Retinal pigment epithelial cell (primary cell): ENCODE data around the gene TCP11.

Experiments
- DNase-seq: peaks from one replicate; pipeline ENCODE4 v3.0.0-alpha.2; 2010; ENCODE audit warnings: low read depth
- H3K4me3 ChIP-seq: 2 replicates; pipeline ENCODE4 v1.5.1; 2011; ENCODE audit warnings: mild to moderate bottlenecking, low read length, control low read depth, moderate library complexity
- CTCF ChIP-seq: conservative IDR thresholded peaks from 2 replicates; pipeline ENCODE4 v1.5.1; 2011; ENCODE audit warnings: low read depth, low read length, control low read depth, inconsistent platforms

The TCP11 gene

DNA sequence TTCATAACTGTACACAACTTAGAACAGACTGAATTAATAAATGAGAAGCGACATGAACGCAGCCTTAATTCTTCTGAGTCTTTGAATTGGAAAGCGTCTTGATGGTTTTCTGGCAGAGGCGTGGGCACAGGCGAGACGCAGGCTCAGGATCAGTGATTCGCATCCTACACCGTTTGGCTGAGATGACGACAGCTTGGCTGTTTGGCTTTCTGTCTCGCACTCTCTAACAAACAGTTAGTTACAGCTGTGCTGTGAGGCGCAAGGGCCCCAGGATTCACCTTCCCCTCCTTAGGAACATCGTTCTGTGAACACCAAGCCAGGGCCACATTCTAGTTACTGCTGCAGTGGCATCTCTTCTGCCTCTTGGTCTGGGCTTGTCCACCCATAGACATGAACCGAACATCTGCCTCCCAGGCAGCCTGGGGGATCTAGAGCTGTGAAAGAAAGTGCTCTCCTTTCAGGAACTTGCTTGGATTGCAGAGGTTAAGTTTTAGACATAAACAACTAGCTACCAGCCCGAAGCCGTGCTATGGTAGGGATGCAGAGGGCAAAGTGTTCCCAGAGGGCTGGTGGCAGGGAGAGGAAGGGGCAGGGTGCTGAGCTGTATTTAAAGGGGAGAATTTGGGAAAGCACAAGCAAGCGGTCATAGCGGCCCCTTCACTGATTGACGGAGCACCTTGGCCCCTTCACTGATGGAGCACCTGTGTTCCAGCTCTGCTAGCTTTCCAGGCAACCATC lies 49.6 kb downstream of the TCP11 start:
- DNase-seq, result no peak
- H3K4me3 ChIP-seq, result no peak overlapping the region
- no peak for TF ChIP-seq CTCF

- DNase-seq, result no peak
- no peak overlapping the region for H3K4me3 ChIP-seq
- TF ChIP-seq CTCF, result no peak
Observed at GRCh38 chr6:35090734-35091133, 50.4 kb downstream of the TCP11 start.

- no peak for TF ChIP-seq CTCF
- H3K4me3 ChIP-seq, result no peak overlapping the region
- DNase-seq, result peak; percentile 96
Observed at GRCh38 chr6:35089935-35090505, 51.1 kb downstream of the TCP11 start.

DNA sequence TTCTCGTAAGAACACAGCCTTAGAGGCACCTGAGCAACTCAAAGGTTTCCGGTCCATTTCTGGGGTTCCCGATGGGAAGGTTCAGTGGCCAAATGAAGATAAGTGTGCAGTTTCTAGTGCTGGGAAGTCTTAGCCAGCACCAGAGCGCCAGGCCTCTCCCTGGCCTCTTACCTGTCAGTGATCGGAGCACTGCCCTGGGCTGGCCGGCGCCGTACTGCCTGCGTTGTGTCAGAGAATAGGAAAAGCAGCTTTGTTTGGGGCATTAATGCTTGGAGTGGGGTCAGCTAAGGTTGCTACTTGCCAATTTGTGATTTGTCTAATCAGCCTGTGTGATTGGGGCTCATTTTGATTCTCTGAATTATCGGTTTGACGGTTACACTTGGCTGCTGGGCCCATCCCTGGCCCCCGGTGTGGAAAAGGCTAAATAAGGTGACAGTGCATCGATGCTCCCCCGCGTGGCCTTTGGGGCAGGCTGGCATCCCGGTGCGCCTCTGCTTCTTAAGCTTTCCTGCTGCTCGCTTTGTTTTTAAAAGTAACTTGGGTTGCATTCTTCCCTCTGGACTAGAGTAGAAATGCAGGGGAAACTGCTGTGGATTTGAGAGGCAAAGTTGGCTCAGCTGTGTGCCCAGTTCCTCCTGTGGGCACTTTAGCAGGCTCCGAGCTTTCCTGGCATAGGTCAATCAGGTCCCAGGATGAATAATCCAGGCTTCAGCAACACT lies 51.8 kb downstream of the TCP11 start:
- no peak for DNase-seq
- TF ChIP-seq CTCF, result no peak
- no peak overlapping the region for H3K4me3 ChIP-seq

DNA sequence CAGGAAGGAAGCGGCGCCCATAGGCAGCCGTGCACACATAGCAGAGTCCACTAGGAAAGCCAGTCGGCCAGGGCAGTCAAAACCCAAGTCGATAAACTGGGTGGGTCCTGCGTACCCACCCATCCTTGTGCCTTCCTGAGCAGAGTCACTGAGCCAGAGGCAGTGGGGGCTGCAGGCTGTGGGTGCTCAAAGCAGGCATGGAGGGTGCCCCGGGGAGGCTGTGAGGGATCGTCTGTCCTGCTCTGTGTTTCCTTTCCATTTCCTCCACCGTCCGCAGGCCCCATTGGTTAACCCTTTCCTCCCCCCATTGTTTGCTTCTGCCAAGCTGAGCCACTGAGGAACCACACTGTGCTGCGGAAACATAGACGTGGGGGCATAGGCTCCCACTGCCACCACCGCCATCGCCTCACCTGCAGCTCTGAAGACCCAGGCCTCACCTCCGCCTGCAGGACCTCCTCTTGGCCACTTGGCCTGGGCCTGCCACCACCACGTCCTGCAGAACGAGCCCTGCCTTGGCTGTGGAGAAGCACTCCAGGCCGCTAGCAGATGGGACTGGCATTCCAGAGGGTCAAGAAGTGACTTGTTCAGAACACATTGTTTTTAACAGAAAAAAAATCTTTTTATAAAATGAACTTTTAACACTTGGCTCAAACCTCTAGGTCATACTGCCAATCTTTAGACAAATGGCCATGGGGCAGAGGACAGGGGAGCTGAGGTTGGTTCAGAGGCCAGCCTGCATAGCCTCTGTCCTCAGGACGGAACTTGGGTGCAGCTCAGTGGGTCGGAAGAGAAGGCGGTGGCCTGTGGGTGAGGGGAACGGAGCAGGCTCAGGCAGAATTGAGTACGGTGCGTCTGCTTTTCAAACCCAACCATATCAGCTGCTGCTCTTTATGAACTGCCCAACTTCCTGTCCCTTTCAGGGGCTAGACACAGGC lies 52.6 kb downstream of the TCP11 start:
- DNase-seq, result no peak
- TF ChIP-seq CTCF, result no peak
- no peak overlapping the region for H3K4me3 ChIP-seq

- no peak overlapping the region for H3K4me3 ChIP-seq
- no peak for DNase-seq
- no peak for TF ChIP-seq CTCF
Observed at GRCh38 chr6:35087361-35088280, 53.5 kb downstream of the TCP11 start.
